NCI-H2196 treated with DMSO at 0.1 percent for 48 hours (cell line): ENCODE measurements around the gene ZNHIT3.
"Not testable (repeated sequence)": the region's sequence is repeated elsewhere in the genome, so short reads cannot be mapped to it uniquely, and the experiment has no call there.

Experiments
- DNase-seq: peaks from one replicate; lab custom pipeline; 2025; ENCODE audit not compliant: unreplicated experiment; lab: John Stamatoyannopoulos, UW

Gene ZNHIT3

GRCh38 chr17:36486204-36487194 is at the start of gene ZNHIT3:
Gene ZNHIT3 (plus strand): TSS chr17:36486681. CDS start chr17:36486700, 19 bp downstream.
- DNase-seq: peak; percentile 76

- DNase-seq: not testable (repeated sequence)
Measured at GRCh38 chr17:36441792-36442191, 44.7 kb upstream of the ZNHIT3 start.

GRCh38 chr17:36443777-36444176 is 42.7 kb upstream of the ZNHIT3 start:
- no peak for DNase-seq

GRCh38 chr17:36449997-36450396 is 36.5 kb upstream of the ZNHIT3 start:
- not testable (repeated sequence) for DNase-seq

GRCh38 chr17:36452888-36453287 is 33.6 kb upstream of the ZNHIT3 start:
- not testable (repeated sequence) for DNase-seq

GRCh38 chr17:36457701-36458100 is 28.8 kb upstream of the ZNHIT3 start:
- not testable (repeated sequence) for DNase-seq

GRCh38 chr17:36459045-36459444 is 27.4 kb upstream of the ZNHIT3 start:
- no peak for DNase-seq

GRCh38 chr17:36459601-36460000 is 26.9 kb upstream of the ZNHIT3 start:
- no peak for DNase-seq

GRCh38 chr17:36460265-36460937 is 26.1 kb upstream of the ZNHIT3 start:
- DNase-seq: no peak

GRCh38 chr17:36461330-36462110 is 25.0 kb upstream of the ZNHIT3 start:
- no peak for DNase-seq

- no peak for DNase-seq
Measured at GRCh38 chr17:36463916-36464764, 22.3 kb upstream of the ZNHIT3 start.

GRCh38 chr17:36464765-36465088 is 21.8 kb upstream of the ZNHIT3 start:
- no peak for DNase-seq

GRCh38 chr17:36468903-36469635 is 17.4 kb upstream of the ZNHIT3 start:
- DNase-seq: no peak

GRCh38 chr17:36469733-36470132 is 16.7 kb upstream of the ZNHIT3 start:
- DNase-seq: no peak

- no peak for DNase-seq
Measured at GRCh38 chr17:36470499-36470898, 16.0 kb upstream of the ZNHIT3 start.

GRCh38 chr17:36474571-36474970 is 11.9 kb upstream of the ZNHIT3 start:
- DNase-seq: no peak

GRCh38 chr17:36475346-36475970 is 11.0 kb upstream of the ZNHIT3 start:
- DNase-seq: peak; percentile 2

GRCh38 chr17:36481829-36482228 is 4.7 kb upstream of the ZNHIT3 start:
- no peak for DNase-seq
